NCI-H82 treated with DMSO at 0.1 percent for 48 hours (cell line): ENCODE data around the gene FBXL13.
"Not testable (repeated sequence)": the region's sequence is repeated elsewhere in the genome, so short reads cannot be mapped to it uniquely, and the experiment has no call there.

Experiments
- DNase-seq: peaks from one replicate; lab custom pipeline; 2025; ENCODE audit not compliant: unreplicated experiment; lab: John Stamatoyannopoulos, UW

The FBXL13 gene

DNA sequence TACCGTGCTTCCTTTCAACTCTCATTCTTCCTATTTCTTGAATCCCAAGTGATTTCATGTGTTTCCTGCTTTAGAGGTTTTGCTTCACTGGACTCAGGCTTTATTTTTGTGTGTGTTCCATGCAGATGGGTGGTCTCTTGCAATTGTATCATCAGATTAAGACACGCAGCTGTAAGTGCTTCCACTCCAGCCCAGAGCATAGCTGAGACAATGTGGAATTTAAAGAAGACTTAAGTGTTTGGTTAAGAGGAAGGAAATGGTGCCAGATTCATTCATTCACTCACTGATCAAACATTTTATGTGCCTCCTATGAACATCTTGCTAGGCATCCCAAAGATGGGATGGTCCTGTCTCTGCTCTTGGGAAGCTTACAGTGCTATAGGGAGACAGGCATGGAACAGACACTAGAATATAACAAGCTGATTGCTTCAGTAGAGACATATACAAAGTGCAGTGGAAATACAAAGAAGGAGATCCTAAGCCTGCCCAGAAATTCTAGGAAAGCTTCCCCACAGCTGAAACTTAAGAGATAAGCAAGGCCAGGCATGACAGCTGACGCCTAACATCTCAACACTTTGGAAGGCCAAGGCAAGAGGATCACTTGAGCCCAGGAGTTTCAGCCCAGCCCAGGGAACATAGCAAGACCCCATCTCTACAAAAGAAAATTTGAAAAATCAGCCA, 207.9 kb downstream of the FBXL13 start:
- no peak for DNase-seq

DNA sequence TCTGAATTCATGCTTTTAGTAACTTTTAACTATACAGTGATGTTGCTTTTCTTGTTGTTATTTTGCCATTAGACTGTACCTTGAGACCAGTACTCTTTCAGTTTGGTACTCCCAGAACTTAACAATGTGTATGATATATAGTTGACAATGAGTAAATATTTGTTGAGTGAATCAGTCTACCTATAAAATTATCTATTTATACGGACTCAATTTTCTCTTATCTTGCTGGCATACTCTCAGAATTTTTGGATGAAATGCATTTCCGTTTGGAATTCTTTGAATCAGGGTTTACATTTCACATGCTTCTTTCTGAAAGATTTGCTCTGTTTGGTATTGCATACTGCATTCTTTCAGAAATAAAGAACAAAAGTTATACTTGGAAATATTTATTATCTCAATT, 209.6 kb downstream of the FBXL13 start:
- no peak for DNase-seq

DNA sequence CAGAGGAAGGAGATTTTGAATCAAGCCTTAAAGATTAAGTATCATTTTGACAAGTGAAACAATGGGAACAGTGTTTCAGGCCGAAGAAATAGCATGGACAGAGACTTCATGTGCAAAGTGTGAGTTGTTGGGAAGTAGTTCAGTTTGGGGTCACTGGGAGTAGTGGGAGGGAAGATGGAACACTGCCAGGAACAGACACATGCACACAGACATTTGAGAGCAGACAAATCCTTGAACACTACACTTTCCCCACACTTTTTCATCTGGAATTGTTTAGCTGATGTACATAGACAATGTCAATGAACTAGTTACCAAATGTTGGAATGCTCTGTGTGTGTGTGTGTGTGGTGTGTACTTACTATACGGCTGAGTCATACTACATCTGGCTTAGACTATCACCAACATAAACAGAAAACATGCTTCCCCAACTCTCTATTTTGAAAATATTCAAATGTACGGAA, 214.2 kb downstream of the FBXL13 start:
- no peak for DNase-seq

DNA sequence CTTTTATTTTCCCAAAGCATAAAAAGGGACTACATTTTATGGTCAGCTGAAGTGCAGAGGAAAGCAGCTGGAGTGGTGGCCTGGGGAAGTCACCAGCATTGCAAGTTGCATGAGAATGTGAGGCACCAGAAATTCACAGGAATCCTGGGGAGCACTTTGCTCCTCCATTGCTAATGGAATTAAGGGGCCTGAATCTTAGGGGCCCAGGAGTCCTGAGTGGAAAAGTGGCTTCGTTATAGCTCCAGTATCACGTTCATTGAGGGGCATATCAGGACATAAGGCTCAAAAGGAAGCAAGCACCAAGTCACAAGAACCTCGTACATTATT, 214.8 kb downstream of the FBXL13 start:
- DNase-seq: no peak

DNA sequence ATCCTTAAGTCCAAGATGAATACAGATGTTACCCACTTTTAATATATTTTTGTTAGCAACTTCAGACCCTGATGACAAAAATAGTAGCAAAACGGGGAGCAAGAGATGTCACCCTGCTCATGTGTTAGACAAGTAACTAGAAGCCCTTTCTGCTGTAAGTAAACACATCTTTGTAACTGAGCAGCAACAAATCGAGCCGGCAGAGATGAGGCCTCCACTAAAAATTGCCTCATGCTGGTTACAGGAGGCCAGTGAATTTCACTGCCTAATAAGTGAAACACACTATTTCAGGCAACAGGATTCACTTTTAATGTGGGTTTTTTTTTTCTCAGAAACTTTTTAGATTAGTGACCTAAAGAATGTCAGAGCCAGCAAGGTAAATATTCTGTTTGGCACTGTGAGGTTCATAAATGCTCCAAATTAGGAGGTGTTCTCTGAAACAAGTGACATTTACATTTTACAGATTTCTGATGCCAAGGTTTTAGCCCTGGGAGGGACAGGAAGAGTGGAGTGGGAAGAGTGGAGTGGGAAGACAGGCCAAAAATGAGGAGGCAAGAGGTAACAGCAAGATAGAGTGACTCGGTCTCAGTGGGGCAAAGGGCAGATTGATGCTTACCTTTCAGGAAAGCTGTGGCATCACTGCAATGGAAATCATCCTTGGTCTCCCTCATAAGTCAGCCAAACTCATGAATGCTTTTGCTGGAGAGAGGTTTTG, 215.4 kb downstream of the FBXL13 start:
- DNase-seq: no peak

DNA sequence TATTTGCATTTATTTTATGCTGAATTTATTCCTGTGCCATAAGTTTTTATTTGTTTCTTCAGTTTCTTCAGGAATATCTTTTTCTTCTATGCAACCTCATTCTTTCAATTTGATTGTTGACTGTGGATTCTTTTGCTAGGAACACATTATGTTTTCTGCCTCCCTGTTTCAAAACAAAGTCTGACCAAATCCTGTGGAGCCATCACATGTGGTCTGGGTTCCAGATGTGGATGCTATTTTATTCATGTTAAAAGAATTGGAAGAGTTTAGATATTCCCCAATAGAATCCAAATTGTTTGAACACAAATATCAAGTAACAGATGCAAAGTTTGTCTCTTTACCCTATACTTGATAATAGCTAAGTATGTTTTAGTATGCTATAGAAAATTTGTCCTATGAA, 218.6 kb downstream of the FBXL13 start:
- DNase-seq: no peak

DNA sequence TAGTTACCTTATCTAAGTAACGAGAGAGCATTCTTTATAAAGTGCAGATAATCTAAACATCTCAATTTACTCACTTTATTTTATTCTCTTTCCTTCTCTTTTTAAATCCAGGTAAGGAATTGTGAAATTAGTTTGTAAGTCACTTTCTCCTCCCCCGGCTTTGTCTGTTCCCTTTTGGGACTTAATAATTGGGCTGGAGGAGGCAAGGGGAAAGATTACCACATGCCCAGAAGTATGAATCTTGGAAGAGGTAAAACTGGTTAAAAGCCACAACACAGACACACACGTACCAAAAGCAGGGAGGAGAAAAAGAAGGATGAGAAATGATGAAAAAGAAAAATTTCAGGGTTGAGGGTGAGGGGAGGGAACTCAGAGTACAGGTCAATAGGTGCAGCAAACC, 225.1 kb downstream of the FBXL13 start:
- no peak for DNase-seq

DNA sequence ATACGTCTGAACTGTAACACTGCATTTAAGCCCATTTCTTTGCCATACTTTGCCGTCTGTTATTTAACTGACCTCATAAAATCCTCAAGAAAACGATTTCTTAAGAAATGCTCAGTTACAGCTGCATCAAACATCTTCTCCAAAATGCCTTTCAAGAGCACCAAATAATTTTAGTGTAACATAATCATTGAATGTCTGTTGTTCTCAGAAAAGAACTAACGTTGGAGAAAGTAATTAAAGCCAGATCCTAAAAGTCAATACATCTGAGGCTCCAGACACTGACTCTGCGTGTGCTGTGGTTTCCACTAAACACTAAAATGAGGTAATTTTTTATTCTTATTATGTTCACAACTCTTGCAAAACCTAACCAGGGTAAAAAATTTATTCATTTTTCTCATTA, 225.5 kb downstream of the FBXL13 start:
- DNase-seq: no peak

DNA sequence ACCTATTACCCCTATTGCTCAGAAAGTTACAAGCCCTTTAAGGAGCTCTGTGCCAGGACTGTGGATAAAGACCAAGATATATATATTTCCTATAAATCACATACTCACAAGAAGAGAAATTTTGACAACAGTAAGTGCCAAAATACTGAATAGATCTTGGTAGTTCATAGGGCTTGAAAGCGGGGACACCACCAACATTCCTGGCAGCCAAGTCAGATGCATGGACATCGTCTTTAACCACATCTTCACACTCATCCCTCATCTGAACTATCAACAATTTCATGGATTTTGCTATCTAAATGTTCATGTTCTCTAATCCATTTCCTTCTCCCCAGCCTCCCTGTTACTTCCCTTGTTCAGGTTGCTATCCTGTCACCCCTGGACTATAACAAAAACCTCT, 229.2 kb downstream of the FBXL13 start:
- DNase-seq: no peak

DNA sequence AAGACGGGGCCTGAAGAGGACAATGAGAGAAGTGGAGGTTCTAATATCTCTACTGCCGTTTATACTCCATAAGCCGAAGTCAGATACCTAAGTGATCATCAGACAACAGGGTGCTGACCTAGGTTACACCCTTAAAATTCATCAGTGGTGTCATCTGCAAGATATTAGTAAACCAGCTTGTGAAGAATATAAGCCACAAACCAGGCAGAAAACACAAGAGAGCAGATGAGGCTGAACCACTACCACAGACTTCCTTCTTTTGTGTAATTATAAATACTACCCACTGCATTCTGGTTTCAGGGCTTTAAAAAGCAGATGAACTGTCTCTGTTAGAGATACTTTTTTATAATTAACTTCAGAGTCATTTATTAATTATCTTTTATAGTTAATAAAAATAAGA, 230.7 kb downstream of the FBXL13 start:
- DNase-seq: no peak

DNA sequence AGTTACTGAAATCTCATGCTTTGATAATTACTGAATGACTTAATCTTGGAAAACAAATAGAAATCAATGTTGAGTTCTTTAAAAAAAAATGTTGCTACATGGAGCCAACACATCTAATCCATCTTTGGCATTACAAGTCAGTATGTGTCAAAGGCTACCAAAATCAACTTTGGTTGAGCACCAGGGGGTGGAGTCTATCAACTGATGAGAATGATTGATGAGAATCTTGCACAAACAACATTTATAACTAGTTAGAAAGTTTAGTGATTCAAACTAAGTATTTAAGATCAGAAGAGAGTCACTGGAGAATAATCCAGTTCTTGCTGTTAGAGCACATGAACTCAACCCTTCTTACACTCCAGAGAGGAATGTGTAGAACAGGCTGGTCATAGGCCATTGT, 232.3 kb downstream of the FBXL13 start:
- no peak for DNase-seq

DNA sequence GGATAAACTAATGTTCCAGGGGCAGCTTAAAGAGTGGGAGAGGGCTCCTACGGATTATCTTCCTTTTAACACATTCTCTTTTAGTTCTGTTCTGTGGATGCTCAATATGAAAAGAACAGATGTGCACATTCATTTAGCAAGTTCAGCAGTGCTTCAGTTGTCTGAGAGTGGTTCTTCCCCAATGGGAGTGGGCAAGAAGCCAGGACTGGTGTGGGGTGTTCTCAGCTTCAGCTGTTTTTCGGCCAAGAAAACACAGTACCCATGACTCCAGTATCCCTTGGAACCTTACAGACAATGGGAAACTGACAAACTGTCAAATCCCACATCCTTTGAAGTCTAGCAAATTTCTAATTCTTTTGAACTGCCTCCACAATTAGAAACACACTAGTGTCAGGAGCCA, 233.3 kb downstream of the FBXL13 start:
- DNase-seq: no peak

DNA sequence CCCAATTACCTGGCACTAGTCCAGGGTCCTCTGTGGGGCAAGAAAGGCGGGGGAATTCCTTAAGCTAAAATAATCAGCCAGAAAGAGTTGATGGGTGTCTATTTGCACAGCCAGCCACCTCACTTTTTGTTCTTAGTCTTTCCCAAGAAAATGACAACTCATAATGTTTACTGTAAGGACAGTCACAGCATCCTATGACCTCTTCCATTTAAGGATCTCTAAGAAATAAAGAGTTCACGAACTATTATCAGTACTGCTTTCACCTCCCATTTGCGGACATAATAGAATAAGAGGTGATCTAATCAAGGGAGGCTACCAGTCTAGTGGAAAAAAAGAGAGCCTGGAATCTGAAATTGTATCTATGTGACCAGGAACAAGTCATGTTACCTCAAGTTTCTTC, 234.2 kb downstream of the FBXL13 start:
- DNase-seq: no peak

DNA sequence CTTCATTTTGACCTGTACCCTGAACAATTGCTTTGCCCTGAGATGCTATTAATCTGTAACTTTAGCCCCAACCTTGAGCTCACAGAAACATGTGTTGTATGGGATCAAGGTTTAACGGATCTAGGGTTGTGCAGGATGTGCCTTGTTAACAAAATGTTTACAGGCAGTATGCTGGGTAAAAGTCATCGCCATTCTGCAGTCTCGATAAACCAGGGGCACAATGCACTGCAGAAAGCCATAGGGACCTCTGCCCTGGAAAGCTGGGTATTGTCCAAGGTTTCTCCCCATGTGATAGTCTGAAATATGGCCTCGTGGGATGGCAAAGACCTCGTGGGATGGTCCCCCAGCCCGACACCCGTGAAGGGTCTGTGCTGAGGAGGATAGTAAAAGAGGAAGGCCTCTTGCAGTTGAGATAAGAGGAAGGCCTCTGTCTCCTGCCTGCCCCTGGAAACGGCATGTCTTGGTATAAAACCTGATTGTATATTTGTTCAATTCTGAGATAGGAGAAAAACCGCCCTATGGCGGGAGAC, 236.0 kb downstream of the FBXL13 start:
- DNase-seq: not testable (repeated sequence)

DNA sequence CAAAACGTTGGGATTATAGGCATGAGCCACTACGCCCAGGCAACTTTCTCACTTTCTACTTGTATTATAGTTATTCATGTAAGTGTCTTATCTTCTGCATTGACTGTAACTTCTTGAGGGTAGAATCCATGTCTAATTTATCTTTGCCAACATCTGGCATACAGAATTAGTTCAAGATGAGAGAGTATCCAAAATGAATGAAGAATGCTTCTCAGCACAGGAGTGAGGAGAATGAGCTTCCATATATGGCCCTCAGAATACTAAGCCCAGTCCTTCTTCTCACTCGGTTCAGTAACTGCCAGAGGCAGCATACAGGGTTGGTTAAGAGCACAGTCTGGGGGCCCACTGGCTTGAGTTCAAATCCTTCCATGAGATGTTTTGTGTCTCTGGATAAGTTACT, 236.8 kb downstream of the FBXL13 start:
- no peak for DNase-seq

DNA sequence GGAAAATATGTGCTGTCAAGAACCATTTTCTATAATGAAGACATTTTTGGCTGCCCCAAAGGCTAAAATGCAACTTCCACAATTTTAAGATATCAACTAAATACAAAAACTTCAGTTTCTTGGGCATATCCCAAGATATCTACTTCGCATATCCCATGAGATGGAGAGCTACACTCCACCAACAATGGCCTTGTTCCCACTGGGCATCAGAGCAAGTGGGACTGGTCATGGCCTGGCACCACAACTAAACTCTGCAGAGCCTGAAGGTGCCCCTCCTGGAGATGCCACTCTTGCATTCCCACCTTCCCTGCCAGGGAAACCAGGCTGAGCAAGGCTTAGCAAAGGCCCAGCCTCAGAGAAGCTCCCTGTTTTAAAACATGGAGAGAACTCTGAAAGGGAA, 237.6 kb downstream of the FBXL13 start:
- DNase-seq: no peak

DNA sequence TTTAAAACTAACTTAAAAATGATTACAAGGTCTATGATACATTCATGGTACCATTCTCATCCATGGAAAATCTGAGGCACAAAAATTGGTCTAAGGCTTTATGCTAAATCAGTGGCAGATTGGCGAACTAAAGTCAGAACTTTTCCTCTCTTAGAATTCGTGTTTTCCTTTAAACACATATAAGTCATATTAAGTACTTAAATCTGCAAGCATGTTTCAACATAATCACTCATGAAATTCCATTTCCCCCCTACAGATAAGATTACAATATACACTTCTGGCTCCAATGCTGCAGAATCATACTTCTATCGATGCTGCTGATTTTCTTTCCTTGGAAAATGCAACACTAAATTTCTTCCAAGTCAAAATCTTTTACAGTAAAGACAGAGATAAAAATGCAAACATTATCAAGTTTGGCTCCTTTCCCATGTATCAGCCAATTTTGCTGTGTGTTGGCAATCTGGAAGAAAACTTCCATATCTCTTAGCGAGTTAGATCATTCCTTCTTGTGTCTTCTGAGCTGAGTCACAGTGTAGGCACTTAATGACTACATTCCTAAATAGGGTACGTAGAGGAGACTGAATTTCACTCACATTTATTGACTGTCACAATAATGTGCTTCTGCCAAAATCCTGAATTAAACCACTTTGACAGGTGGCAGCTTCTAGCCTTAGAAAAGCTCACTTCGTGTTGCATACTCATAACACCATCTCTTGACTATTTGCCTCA, 238.2 kb downstream of the FBXL13 start:
- no peak for DNase-seq

DNA sequence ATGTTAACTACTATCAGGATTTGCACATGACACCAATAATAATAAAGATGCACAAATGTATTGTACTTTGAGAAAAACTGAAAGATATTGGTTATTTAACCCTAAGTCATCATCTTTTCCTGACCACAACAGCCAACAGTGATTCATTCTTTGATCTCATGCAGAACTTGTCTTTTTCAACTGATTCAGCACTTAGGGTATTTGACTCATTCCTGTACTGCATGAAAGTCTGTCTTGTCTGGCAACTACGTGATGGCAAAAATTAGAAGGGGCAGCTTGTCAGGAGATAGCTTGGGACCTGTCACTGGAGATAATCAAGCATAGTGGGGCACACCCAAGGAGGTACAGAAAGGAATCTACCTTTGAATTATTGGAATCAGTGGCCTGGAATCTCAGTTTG, 239.6 kb downstream of the FBXL13 start:
- DNase-seq: no peak

DNA sequence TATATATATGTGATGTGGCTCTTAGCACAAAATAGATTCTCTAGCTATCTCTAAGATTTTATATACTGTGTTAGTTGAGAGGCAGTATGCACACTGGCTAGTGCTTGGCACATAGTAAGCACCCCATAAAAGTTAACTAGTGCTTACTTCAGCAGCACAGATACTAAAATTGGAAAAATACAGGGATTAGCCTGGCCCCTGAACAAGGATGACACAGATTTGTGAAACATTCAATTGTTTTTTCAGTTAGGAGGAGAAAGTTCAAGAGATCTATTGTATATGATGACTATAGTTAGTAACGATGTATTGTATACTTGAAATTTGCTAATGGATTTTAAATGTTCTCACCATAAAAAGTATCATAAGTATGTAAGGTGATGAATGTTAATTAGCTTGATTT, 240.1 kb downstream of the FBXL13 start:
- DNase-seq: no peak

DNA sequence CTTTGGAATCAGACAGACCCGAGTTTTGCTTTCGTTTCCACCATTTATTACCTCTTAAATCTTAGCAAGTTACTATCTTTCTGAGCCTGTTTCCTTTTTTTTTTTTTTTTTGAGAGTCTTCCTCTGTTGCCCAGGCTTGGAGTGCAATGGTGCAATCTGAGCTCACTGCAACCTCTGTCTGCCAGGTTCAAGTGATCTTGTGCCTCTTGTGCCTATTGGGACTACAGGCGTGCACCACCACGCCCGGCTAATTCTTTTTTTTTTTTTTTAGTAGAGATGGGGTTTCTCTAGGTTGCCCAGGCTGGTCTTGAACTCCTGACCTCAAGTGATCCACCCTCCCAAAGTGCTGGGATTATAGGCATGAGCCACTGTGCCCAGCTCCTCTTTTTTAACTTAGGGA, 241.3 kb downstream of the FBXL13 start:
- DNase-seq: no peak

DNA sequence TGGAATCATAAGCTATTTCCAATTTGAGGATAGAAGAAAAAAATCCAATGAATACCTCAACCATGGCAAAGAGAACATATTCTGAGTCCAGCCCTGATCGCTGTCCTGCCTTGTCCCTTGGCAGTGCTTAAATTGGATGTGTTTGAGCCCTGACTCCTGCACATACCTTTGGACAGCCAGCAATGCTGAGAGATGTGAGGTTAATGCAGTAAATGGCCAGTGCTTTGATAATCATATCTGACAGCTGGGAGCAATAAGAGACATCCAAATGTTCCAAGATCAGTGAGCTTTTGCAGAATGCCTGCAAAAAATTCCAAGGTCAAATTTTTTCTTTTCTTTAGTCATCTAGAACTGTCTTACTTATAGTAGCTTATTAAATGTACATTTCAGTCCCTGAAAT, 241.9 kb downstream of the FBXL13 start:
- no peak for DNase-seq

DNA sequence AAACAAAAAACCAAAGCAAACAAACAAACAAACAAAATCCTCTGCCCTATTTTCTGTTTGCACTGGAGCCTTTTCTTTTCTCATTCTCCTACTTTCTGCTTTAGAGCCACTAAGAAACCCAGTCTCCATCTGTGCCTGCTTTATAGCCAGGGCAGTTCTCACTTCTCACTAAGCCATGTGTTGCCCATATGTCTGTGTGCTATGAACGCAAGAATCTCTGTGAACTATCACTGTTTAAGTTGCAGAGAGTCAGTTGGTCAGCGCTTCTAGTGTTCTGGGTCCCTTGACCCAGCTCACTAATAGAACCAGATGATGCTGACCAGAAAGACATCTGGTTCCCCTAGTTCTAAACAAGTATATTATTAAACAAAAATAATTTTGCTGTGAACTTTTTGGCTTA, 244.4 kb downstream of the FBXL13 start:
- no peak for DNase-seq
